Ascending aorta (tissue), 2 donors: ENCODE measurements around the gene RNF20. TPM values are rescaled to one million over a fixed set of nuclear protein-coding genes. Genes with fewer than 3 reads are reported as not detected.

ENCODE experiments used
- DNase-seq, 2 donors: peaks; one replicate each; pipeline ENCODE4 v3.0.0-alpha.2; 2019; ENCODE audit warnings: low spot score in 2 of 2
- H3K27ac ChIP-seq, 2 donors: fragments of 200-600 bp; sonication (generic); one replicate each; pipeline ENCODE4 v1.5.1; 2016 to 2017; ENCODE audit warnings: mild to moderate bottlenecking in 1 of 2
- H3K27me3 ChIP-seq: fragments of 200-600 bp; sonication (generic); one replicate; pipeline ENCODE4 v1.5.1; 2017
- H3K36me3 ChIP-seq, 2 donors: fragments of 200-600 bp; sonication (generic); one replicate each; pipeline ENCODE4 v1.5.1; 2016
- H3K4me1 ChIP-seq, 2 donors: fragments of 200-600 bp; sonication (generic); one replicate each; pipeline ENCODE4 v1.5.1; 2016 to 2017; ENCODE audit warnings: mild to moderate bottlenecking in 1 of 2
- H3K4me3 ChIP-seq, 2 donors: fragments of 200-600 bp; sonication (generic); one replicate each; pipeline ENCODE4 v1.5.1; 2016 to 2017; ENCODE audit warnings: mild to moderate bottlenecking in 1 of 2
- H3K9me3 ChIP-seq, 2 donors: fragments of 200-600 bp; sonication (generic); one replicate each; pipeline ENCODE4 v1.5.1; 2016
- intact Hi-C: fragments of 100-400 bp; cut with DNase I; formaldehyde crosslinking; loops from one replicate; pipeline ENCODE4 v1.15.1; 2023
- total RNA-seq: library from RNA; depleted of rRNA; stranded (reverse); fragments of >200 nt; gene quantifications from one replicate; pipeline ENCODE4 v1.1.0, GENCODE V29; 2016
- TF ChIP-seq, protein P1 (sequence below), 3 experiments: fragments of 200-600 bp in 2 of 3; fragments of 450-650 bp in 1 of 3; sonication (generic) in 2 of 3; IDR thresholded peaks; one replicate each; pipeline ENCODE4 v1.5.1; 2016 to 2019; ENCODE audit warnings: antibody characterized with exemption in 3 of 3, mild to moderate bottlenecking in 1 of 3, moderate library complexity in 1 of 3

RNF20 gene, protein sequence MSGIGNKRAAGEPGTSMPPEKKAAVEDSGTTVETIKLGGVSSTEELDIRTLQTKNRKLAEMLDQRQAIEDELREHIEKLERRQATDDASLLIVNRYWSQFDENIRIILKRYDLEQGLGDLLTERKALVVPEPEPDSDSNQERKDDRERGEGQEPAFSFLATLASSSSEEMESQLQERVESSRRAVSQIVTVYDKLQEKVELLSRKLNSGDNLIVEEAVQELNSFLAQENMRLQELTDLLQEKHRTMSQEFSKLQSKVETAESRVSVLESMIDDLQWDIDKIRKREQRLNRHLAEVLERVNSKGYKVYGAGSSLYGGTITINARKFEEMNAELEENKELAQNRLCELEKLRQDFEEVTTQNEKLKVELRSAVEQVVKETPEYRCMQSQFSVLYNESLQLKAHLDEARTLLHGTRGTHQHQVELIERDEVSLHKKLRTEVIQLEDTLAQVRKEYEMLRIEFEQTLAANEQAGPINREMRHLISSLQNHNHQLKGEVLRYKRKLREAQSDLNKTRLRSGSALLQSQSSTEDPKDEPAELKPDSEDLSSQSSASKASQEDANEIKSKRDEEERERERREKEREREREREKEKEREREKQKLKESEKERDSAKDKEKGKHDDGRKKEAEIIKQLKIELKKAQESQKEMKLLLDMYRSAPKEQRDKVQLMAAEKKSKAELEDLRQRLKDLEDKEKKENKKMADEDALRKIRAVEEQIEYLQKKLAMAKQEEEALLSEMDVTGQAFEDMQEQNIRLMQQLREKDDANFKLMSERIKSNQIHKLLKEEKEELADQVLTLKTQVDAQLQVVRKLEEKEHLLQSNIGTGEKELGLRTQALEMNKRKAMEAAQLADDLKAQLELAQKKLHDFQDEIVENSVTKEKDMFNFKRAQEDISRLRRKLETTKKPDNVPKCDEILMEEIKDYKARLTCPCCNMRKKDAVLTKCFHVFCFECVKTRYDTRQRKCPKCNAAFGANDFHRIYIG
- total RNA-seq = 47.7 TPM

DNA sequence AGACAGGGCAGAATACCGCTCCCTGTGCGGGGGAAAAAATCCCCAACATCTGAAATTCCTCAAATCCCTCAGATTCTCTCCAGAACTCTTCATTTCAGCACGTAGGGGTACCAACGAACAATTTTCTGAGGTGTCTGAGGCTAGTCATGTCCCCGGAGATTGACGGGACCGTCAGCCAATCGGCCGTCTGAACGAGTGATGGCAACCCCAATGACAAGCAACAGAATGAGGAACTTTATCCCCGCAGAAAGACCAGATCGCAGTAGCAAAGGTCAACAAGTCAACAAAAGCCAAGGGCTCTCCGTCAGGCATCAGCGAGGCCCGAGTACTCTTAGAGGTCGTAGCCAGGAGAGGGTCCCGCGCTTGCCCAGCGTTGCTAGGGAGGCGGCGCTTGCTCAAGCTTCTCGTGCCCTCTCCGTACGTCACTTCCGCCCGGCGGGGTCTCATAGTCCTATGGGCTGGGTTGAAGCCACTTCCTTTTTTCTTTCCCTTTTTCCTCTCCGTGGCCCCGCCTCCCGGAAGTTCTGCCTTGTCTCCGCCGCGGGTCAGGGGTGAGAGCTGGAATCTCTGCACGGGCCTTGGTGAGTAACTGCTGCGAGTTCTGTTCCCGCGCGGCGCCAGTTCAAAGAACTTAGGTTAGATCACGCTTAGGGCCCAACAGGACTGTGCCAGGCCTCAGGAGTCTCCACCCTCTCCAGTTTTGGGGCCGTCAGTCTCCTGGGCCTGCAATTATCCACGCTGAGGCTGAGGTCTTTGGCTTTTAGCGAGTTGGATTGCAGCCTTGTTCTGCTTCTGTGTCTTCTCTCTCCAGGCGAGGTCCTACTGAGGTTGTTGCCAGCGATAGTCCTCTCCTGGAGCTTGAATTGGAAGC is at the start of gene RNF20:
RNF20 (plus strand) TSS at position 520 of the 871 bp plus-strand sequence. CDS start 1,571 bp downstream, outside the sequence.
- no peaks in the 10 kb centered on the region for H3K27me3 ChIP-seq
- H3K9me3 ChIP-seq = no peaks in the 10 kb centered on the region
- peak within 1 kb of the TSS; percentile 83 to 92 for H3K4me3 ChIP-seq
- H3K4me1 ChIP-seq = peaks cover 4 to 24% of the 10 kb centered on the region in 2 donors
- intact Hi-C loops = loop anchor here (1.0 kb wide), 1 partner anchor 135 kb away; the partner anchor contains the start of genes MRPL50 and ZNF189
- H3K36me3 ChIP-seq = peaks cover 8 to 25% of the 10 kb centered on the region in 2 donors
- peak; percentile 99 to 100 for DNase-seq
- H3K27ac ChIP-seq = peak within 1 kb of the TSS; percentile 90 to 92
- TF ChIP-seq, protein P1, sequence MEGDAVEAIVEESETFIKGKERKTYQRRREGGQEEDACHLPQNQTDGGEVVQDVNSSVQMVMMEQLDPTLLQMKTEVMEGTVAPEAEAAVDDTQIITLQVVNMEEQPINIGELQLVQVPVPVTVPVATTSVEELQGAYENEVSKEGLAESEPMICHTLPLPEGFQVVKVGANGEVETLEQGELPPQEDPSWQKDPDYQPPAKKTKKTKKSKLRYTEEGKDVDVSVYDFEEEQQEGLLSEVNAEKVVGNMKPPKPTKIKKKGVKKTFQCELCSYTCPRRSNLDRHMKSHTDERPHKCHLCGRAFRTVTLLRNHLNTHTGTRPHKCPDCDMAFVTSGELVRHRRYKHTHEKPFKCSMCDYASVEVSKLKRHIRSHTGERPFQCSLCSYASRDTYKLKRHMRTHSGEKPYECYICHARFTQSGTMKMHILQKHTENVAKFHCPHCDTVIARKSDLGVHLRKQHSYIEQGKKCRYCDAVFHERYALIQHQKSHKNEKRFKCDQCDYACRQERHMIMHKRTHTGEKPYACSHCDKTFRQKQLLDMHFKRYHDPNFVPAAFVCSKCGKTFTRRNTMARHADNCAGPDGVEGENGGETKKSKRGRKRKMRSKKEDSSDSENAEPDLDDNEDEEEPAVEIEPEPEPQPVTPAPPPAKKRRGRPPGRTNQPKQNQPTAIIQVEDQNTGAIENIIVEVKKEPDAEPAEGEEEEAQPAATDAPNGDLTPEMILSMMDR (IDR thresholded peaks at IDR 0.05) = no peak

DNA sequence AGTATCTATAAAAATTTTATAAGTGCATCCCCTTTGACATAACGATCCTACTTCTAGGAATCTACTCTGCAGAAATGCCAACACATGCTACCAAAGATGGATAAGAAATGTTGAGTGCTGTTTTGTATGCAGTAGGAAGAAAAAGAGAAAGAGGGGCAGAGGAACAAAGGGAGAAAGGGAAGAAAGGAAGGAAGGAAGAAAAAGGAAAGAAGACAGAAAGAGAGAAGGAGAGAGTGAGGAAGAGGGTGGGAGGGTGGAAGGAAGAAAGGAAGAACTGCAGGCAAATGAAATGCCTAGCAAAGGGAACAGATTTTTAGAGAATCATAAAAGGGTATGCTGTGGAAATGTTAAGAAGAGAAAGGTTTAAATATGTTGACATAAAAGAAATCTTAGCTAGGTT is 49.6 kb upstream of the RNF20 start:
- H3K27me3 ChIP-seq = no peaks in the 10 kb centered on the region
- no peak overlapping the region for H3K27ac ChIP-seq
- no peak for DNase-seq
- H3K4me3 ChIP-seq = no peak overlapping the region
- TF ChIP-seq, protein P1 (IDR thresholded peaks at IDR 0.05) = no peak
- H3K36me3 ChIP-seq = no peaks in the 10 kb centered on the region
- intact Hi-C loops = no loop called here
- no peaks in the 10 kb centered on the region for H3K9me3 ChIP-seq
- H3K4me1 ChIP-seq = peaks cover 0 to 6% of the 10 kb centered on the region in 2 donors

DNA sequence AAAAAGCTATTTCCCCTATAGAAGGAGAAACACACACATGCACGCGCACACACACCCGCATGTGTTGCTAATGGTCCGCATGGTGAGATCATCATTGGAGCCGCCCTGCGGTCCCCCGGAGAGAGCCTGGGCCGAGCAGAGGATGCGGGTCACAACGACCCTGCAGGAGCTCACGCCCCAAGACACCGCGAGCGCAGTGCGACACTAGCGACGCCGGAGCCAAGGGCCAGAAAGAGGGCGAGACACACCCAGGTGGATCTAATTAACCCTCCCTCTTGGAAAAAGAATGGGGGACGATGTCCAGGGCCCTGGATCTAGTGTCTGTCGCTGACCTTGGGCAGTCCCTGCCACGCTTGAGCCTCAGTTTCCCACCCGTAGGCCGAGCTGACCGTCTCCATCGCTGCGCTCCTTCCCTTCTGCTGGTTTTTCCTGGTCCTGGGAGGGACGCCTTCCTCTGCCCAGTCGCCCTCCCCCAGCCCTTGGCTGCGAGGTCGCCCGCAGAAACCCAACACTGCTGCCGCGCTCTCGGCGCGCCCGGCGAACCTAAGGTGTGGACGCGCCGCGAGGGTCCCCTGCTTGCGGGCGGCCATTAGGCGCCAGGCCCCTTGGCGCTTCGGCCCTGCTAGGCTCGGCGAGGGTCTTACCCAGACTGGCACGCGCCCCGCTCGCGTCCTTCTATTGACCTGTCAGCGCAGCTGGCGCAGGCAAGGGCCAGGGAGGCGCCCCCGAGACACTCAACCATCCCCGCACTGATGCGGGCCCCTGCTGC is 47.5 kb upstream of the RNF20 start:
- no peaks in the 10 kb centered on the region for H3K9me3 ChIP-seq
- peak overlapping the region; percentile 96 to 98 for H3K27ac ChIP-seq
- H3K27me3 ChIP-seq = no peaks in the 10 kb centered on the region
- DNase-seq = peak in 1 of 2 donors; percentile 67
- intact Hi-C loops = loop anchor here (1.0 kb wide), 1 partner anchor 44 kb away; no protein-coding TSS in a partner anchor
- TF ChIP-seq, protein P1 (IDR thresholded peaks at IDR 0.05) = no peak
- H3K36me3 ChIP-seq = no peaks in the 10 kb centered on the region
- H3K4me3 ChIP-seq = peak overlapping the region; percentile 81 to 95
- H3K4me1 ChIP-seq = peaks cover 0 to 2% of the 10 kb centered on the region in 2 donors

DNA sequence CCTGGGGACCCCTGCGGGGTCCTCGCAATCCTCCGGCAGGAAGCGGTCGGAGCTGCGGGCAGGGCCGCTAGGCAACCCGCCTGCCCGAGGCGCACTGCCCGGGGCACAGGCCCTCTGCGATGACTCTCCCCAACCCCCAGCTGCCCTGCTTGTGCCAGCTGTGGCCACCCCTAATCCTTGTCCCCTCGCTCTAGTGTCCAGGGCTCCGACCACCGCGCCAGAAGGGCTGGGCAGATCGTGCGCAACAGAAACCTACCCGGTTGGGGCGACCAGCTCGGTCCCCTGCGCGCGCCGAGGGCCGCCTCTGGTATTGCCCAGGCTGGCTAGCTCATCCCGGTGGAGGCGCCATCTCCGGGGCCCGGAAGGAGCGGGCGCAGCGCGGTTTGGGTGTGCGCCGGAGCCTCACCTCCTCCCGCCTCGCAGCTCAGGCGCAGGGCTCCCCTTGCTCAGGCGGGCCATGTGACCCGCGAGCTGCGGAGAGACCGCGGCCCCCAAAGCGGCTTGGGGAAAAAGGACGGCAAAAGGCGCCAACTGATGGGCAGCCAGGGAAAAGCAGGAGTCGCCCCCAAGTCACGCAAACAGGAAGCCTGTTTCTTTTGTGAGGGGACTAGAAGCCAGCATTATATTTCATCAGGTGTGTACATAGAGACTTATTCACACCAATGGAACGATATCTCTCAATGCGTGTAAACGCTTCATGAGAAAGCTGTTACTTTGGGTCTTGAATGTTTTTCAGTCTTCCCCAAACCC is 46.8 kb upstream of the RNF20 start:
- DNase-seq = peak in 1 of 2 donors; percentile 77
- TF ChIP-seq, protein P1 (IDR thresholded peaks at IDR 0.05) = peak in 1 of 3 experiments; percentile 39

More for the DNA sequence above, 46.8 kb upstream of the RNF20 start:
- no peaks in the 10 kb centered on the region for H3K9me3 ChIP-seq
- intact Hi-C loops = loop anchor here (1.0 kb wide), 1 partner anchor 43 kb away; no protein-coding TSS in a partner anchor
- H3K36me3 ChIP-seq = no peaks in the 10 kb centered on the region
- peak overlapping the region; percentile 96 to 98 for H3K27ac ChIP-seq
- peaks cover 0 to 2% of the 10 kb centered on the region in 2 donors for H3K4me1 ChIP-seq
- H3K27me3 ChIP-seq = no peaks in the 10 kb centered on the region
- H3K4me3 ChIP-seq = peak overlapping the region; percentile 81 to 95
